ENCODE measurements around the gene ZNF879. TPM values are rescaled to one million over a fixed set of nuclear protein-coding genes. Genes with fewer than 3 reads are reported as not detected.

ZNF879 gene
- total and polyA plus RNA-seq, 9 of the 15 experiments (the other 6 are each of a cell fraction or from before 2014, with no cell fraction given) = 0.01 to 0.80 (median 0.33) TPM

DNA sequence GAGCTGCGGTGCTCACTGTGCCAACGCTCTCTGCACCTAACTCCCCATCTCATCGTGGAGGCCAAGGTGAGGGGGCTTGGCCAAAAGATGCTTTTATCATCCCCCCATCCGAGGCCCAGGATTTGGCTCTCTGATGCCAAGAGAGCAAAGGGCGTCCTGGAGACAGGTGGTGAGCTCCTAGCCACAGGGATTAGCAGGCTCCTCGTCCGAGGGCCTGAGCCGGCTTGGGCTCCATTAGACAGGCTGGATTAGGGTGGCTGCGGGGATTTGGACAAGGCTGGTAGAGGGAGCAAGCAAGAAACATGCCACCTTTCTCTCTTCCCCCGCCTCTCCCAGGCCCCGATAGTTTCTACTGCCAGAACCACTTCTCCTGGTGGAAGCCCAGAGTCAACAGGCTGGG, 27.4 kb upstream of the ZNF879 start:
- no peaks in the 10 kb centered on the region for H3K36me3 ChIP-seq (ENCODE audit: control insufficient read depth, insufficient read depth, low read length)
- no peak for DNase-seq (ENCODE audit: extremely low read depth in 1 of 4, low spot score in 3 of 4)
- no peaks in the 10 kb centered on the region for H3K9me1 ChIP-seq (ENCODE audit: control insufficient read depth, insufficient read depth, low read length)
- in situ Hi-C loops (cut with MboI) = no loop called here
- peaks cover 0 to 57% of the 10 kb centered on the region in 2 experiments; a peak in 2 of 5 replicates for H3K27me3 ChIP-seq (ENCODE audit: control insufficient read depth in 2 of 2, insufficient read depth in 2 of 2, low read length in 2 of 2)
- H3K4me3 ChIP-seq = no peak overlapping the region
- no peaks in the 10 kb centered on the region for H3K9me3 ChIP-seq (replicated peaks; ENCODE audit: control insufficient read depth, insufficient read depth, low read depth, low read length)
- FAIRE-seq = no peak
- intact Hi-C loops (cut with micrococcal nuclease) = no loop called here
- ChIA-PET CTCF (ENCODE audit: low intra/inter-chr PET ratio) (no interaction called here), POLR2A (interaction anchor here (0.6 to 1.0 kb wide), 2 partner anchors 12 to 198 kb away, joined by 3 to 5 read pairs; no protein-coding TSS in a partner anchor)
- H3K4me1 ChIP-seq (replicated peaks in 1 of 2; ENCODE audit: control insufficient read depth in 2 of 2, insufficient read depth in 2 of 2, low read length in 2 of 2) = no peaks in the 10 kb centered on the region; a peak in 1 of 5 replicates
- no peaks in the 10 kb centered on the region for H3K79me2 ChIP-seq (ENCODE audit: control insufficient read depth, insufficient read depth, low read length)
- 0% methylated on average over 11 of the region's 11 CpGs for WGBS (ENCODE audit: insufficient coverage, low coverage, missing lambda C conversion rate)
- H2AFZ ChIP-seq (ENCODE audit: low read depth, low read length) = no peak overlapping the region
- H3K27ac ChIP-seq (ENCODE audit: extremely low read depth, low read depth, low read length) = no peak overlapping the region
- no peak overlapping the region for H3K9ac ChIP-seq (ENCODE audit: insufficient read depth in 1 of 2, low read depth in 2 of 2, low read length in 2 of 2)
- H3K4me2 ChIP-seq (ENCODE audit: insufficient read depth, low read length) = no peak overlapping the region
- H4K20me1 ChIP-seq (replicated peaks; ENCODE audit: control insufficient read depth, insufficient read depth, low read length) = no peaks in the 10 kb centered on the region
- no TSS peak for BruUV-seq (replicated peaks)
- no peak for ATAC-seq
- TF ChIP-seq TEAD2 (tag; IDR thresholded peaks at IDR 0.05) = no peak
- TF ChIP-seq, protein P1, sequence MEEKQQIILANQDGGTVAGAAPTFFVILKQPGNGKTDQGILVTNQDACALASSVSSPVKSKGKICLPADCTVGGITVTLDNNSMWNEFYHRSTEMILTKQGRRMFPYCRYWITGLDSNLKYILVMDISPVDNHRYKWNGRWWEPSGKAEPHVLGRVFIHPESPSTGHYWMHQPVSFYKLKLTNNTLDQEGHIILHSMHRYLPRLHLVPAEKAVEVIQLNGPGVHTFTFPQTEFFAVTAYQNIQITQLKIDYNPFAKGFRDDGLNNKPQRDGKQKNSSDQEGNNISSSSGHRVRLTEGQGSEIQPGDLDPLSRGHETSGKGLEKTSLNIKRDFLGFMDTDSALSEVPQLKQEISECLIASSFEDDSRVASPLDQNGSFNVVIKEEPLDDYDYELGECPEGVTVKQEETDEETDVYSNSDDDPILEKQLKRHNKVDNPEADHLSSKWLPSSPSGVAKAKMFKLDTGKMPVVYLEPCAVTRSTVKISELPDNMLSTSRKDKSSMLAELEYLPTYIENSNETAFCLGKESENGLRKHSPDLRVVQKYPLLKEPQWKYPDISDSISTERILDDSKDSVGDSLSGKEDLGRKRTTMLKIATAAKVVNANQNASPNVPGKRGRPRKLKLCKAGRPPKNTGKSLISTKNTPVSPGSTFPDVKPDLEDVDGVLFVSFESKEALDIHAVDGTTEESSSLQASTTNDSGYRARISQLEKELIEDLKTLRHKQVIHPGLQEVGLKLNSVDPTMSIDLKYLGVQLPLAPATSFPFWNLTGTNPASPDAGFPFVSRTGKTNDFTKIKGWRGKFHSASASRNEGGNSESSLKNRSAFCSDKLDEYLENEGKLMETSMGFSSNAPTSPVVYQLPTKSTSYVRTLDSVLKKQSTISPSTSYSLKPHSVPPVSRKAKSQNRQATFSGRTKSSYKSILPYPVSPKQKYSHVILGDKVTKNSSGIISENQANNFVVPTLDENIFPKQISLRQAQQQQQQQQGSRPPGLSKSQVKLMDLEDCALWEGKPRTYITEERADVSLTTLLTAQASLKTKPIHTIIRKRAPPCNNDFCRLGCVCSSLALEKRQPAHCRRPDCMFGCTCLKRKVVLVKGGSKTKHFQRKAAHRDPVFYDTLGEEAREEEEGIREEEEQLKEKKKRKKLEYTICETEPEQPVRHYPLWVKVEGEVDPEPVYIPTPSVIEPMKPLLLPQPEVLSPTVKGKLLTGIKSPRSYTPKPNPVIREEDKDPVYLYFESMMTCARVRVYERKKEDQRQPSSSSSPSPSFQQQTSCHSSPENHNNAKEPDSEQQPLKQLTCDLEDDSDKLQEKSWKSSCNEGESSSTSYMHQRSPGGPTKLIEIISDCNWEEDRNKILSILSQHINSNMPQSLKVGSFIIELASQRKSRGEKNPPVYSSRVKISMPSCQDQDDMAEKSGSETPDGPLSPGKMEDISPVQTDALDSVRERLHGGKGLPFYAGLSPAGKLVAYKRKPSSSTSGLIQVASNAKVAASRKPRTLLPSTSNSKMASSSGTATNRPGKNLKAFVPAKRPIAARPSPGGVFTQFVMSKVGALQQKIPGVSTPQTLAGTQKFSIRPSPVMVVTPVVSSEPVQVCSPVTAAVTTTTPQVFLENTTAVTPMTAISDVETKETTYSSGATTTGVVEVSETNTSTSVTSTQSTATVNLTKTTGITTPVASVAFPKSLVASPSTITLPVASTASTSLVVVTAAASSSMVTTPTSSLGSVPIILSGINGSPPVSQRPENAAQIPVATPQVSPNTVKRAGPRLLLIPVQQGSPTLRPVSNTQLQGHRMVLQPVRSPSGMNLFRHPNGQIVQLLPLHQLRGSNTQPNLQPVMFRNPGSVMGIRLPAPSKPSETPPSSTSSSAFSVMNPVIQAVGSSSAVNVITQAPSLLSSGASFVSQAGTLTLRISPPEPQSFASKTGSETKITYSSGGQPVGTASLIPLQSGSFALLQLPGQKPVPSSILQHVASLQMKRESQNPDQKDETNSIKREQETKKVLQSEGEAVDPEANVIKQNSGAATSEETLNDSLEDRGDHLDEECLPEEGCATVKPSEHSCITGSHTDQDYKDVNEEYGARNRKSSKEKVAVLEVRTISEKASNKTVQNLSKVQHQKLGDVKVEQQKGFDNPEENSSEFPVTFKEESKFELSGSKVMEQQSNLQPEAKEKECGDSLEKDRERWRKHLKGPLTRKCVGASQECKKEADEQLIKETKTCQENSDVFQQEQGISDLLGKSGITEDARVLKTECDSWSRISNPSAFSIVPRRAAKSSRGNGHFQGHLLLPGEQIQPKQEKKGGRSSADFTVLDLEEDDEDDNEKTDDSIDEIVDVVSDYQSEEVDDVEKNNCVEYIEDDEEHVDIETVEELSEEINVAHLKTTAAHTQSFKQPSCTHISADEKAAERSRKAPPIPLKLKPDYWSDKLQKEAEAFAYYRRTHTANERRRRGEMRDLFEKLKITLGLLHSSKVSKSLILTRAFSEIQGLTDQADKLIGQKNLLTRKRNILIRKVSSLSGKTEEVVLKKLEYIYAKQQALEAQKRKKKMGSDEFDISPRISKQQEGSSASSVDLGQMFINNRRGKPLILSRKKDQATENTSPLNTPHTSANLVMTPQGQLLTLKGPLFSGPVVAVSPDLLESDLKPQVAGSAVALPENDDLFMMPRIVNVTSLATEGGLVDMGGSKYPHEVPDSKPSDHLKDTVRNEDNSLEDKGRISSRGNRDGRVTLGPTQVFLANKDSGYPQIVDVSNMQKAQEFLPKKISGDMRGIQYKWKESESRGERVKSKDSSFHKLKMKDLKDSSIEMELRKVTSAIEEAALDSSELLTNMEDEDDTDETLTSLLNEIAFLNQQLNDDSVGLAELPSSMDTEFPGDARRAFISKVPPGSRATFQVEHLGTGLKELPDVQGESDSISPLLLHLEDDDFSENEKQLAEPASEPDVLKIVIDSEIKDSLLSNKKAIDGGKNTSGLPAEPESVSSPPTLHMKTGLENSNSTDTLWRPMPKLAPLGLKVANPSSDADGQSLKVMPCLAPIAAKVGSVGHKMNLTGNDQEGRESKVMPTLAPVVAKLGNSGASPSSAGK (IDR thresholded peaks at IDR 0.05) = no peak
- TF ChIP-seq ILK (tag; IDR thresholded peaks at IDR 0.05; ENCODE audit: borderline replicate concordance, low read depth) = no peak
- no peak for TF ChIP-seq KLF10 (CRISPR knock-in tag; IDR thresholded peaks at IDR 0.05)
- TF ChIP-seq ZNF24 (IDR thresholded peaks at IDR 0.05) = no peak
- TF ChIP-seq ATF7 (IDR thresholded peaks at IDR 0.05) = no peak
- TF ChIP-seq RB1 (IDR thresholded peaks at IDR 0.05; ENCODE audit: low read depth) = no peak
- TF ChIP-seq ZNF347 (CRISPR knock-in tag; IDR thresholded peaks at IDR 0.05; ENCODE audit: low read depth) = no peak
- TF ChIP-seq CLOCK (CRISPR knock-in tag; IDR thresholded peaks at IDR 0.05; ENCODE audit: borderline replicate concordance) = no peak
- TF ChIP-seq TCF3 (CRISPR knock-in tag; IDR thresholded peaks at IDR 0.05) = no peak

All from K562 (cell line).